HepG2 (cell line): ENCODE results near the gene CABLES1. TPM values are rescaled to one million over a fixed set of nuclear protein-coding genes. Genes with fewer than 3 reads are reported as not detected.

ENCODE experiments used
- ATAC-seq: fragments of 200-7000 bp; cut with Tn5 transposase; 3 replicates; pipeline ENCODE4 v1.9.1; 2020; ENCODE audit warnings: mild to moderate bottlenecking, moderate library complexity
- BruUV-seq: library from RNA; stranded (reverse); fragments of 400-500 nt; replicated peaks from 2 replicates; lab custom pipeline; 2021; lab: Mats Ljungman, UMichigan
- CTCF ChIA-PET: fragments of 300-600 bp; formaldehyde crosslinking; extraction: SDS; loops from one replicate; lab custom pipeline; 2021; ENCODE audit warnings: low total read pairs, inconsistent platforms, low intra/inter-chr PET ratio; lab: Yijun Ruan, JAX
- POLR2A ChIA-PET: fragments of 350-600 bp; sonication (Branson Sonifier 250); formaldehyde crosslinking; loops from one replicate; lab custom pipeline; 2020; ENCODE audit warnings: antibody characterized with exemption, inconsistent platforms; lab: Yijun Ruan, JAX
- DNase-seq: peaks from one replicate; pipeline ENCODE4 v3.0.0-alpha.2; 2015; ENCODE audit warnings: low spot score
- FAIRE-seq: peaks from 3 replicates; lab custom pipeline; 2011; peaks lifted over from hg19 to GRCh38; lab: Jason Lieb, UNC
- H2AFZ ChIP-seq: one replicate; pipeline ENCODE4 v1.6.1; 2011; ENCODE audit warnings: low read length, inconsistent platforms
- H3K27ac ChIP-seq: fragments of 300-600 bp; 3 replicates; pipeline ENCODE4 v1.8.0; 2011; ENCODE audit warnings: mixed run types, mild to moderate bottlenecking, mixed read lengths, low read length, inconsistent platforms; ENCODE audit not compliant: insufficient read depth; ENCODE audit errors: extremely low read length
- H3K27me3 ChIP-seq, 2 experiments: fragments of 200-600 bp in 1 of 2; 2 replicates in 1 of 2; 3 replicates in 1 of 2; pipeline versions ENCODE4 v1.6.0 to v1.8.0; 2011; ENCODE audit warnings: low read length in 2 of 2, mild to moderate bottlenecking in 2 of 2, moderate library complexity in 2 of 2, inconsistent platforms in 1 of 2; ENCODE audit not compliant: insufficient read depth in 2 of 2, control insufficient read depth in 1 of 2
- H3K36me3 ChIP-seq, 2 experiments: fragments of 200-600 bp in 1 of 2; replicated peaks in 1 of 2; 2 replicates in 1 of 2; 3 replicates in 1 of 2; pipeline versions ENCODE4 v1.5.1 to v1.8.0; 2011; ENCODE audit warnings: low read length in 2 of 2, inconsistent platforms in 1 of 2; ENCODE audit not compliant: insufficient read depth in 2 of 2, control insufficient read depth in 1 of 2
- H3K4me1 ChIP-seq: 2 replicates; pipeline ENCODE4 v1.5.1; 2012; ENCODE audit warnings: low read length, inconsistent platforms; ENCODE audit not compliant: insufficient read depth
- H3K4me2 ChIP-seq: 2 replicates; pipeline ENCODE4 v1.6.0; 2011; ENCODE audit warnings: low read depth, low read length, inconsistent platforms
- H3K4me3 ChIP-seq, 3 experiments: fragments of 200-600 bp in 1 of 3; sonication (generic), shearing (Covaris generic) in 1 of 3; replicated peaks in 1 of 3; 2 replicates each; pipeline ENCODE4 v1.5.1; 2011 to 2016; ENCODE audit warnings: low read length in 3 of 3, inconsistent platforms in 2 of 3, low read depth in 2 of 3, mild to moderate bottlenecking in 2 of 3, control low read depth in 1 of 3, mixed read lengths in 1 of 3; ENCODE audit not compliant: insufficient read depth in 1 of 3
- H3K79me2 ChIP-seq: one replicate; pipeline ENCODE4 v1.6.1; 2011; ENCODE audit warnings: low read length, inconsistent platforms; ENCODE audit not compliant: insufficient read depth
- H3K9ac ChIP-seq: 2 replicates; pipeline ENCODE4 v1.6.0; 2011; ENCODE audit warnings: mild to moderate bottlenecking, low read depth, low read length, inconsistent platforms; ENCODE audit not compliant: insufficient read depth
- H3K9me3 ChIP-seq: 2 replicates; pipeline ENCODE4 v1.5.1; 2012; ENCODE audit warnings: mild to moderate bottlenecking, low read length
- H4K20me1 ChIP-seq: 2 replicates; pipeline ENCODE4 v1.6.0; 2011; ENCODE audit warnings: inconsistent platforms, mild to moderate bottlenecking, low read length, moderate library complexity; ENCODE audit not compliant: insufficient read depth
- ATF7-NPFF ChIP-seq: sonication (generic); formaldehyde crosslinking; IDR thresholded peaks from 2 replicates; pipeline ENCODE4 v1.8.1; 2023; ENCODE audit warnings: mild to moderate bottlenecking, low read depth, missing genetic modification reagents, moderate library complexity
- GMEB2 ChIP-seq: IDR thresholded peaks from 2 replicates; pipeline ENCODE4 v1.6.1; 2016; ENCODE audit warnings: missing biosample characterization, missing genetic modification reagents, low read depth
- HES4 ChIP-seq: sonication (generic); formaldehyde crosslinking; IDR thresholded peaks from 2 replicates; pipeline ENCODE4 v1.9.0; 2021; ENCODE audit warnings: mild to moderate bottlenecking, missing genetic modification reagents, borderline replicate concordance
- HOXA7 ChIP-seq: sonication (generic); formaldehyde crosslinking; IDR thresholded peaks from 2 replicates; pipeline ENCODE4 v1.8.1; 2022; ENCODE audit warnings: mild to moderate bottlenecking, missing genetic modification reagents, moderate library complexity
- HOXD1 ChIP-seq: sonication (generic); formaldehyde crosslinking; IDR thresholded peaks from 2 replicates; pipeline ENCODE4 v1.5.0; 2020; ENCODE audit warnings: missing genetic modification reagents
- PAWR ChIP-seq: sonication (generic); formaldehyde crosslinking; IDR thresholded peaks from 2 replicates; pipeline ENCODE4 v1.4.0; 2020; ENCODE audit warnings: missing genetic modification reagents, mild to moderate bottlenecking, borderline replicate concordance
- RBAK ChIP-seq: sonication (generic); formaldehyde crosslinking; IDR thresholded peaks from 2 replicates; pipeline ENCODE4 v1.5.1; 2020; ENCODE audit warnings: mild to moderate bottlenecking, missing genetic modification reagents
- SOX13 ChIP-seq, 3 experiments: fragments of 450-650 bp in 1 of 3; sonication (generic) in 1 of 3; formaldehyde crosslinking in 1 of 3; IDR thresholded peaks in 2 of 3; conservative IDR thresholded peaks in 1 of 3; 2 replicates each; pipeline versions ENCODE4 v1.5.0 to v1.6.1; 2016 to 2020; ENCODE audit warnings: antibody characterized with exemption in 1 of 3, mild to moderate bottlenecking in 1 of 3, missing compliant biosample characterization in 1 of 3, missing genetic modification reagents in 1 of 3, moderate library complexity in 1 of 3
- ZBTB46 ChIP-seq: sonication (generic); formaldehyde crosslinking; IDR thresholded peaks from 2 replicates; pipeline ENCODE4 v1.4.0; 2020; ENCODE audit warnings: mild to moderate bottlenecking, missing genetic modification reagents, borderline replicate concordance
- ZNF207 ChIP-seq: fragments of 450-650 bp; IDR thresholded peaks from 2 replicates; pipeline ENCODE4 v1.6.1; 2016; ENCODE audit warnings: antibody characterized with exemption, borderline replicate concordance
- ZNF33B ChIP-seq: sonication (generic); formaldehyde crosslinking; IDR thresholded peaks from 2 replicates; pipeline ENCODE4 v1.5.1; 2020; ENCODE audit warnings: mild to moderate bottlenecking, missing genetic modification reagents
- ZNF362 ChIP-seq: sonication (generic); formaldehyde crosslinking; IDR thresholded peaks from 2 replicates; pipeline ENCODE4 v1.4.0; 2020; ENCODE audit warnings: missing genetic modification reagents, mild to moderate bottlenecking, borderline replicate concordance
- ZNF484 ChIP-seq: sonication (generic); formaldehyde crosslinking; IDR thresholded peaks from 2 replicates; pipeline ENCODE4 v1.5.1; 2020; ENCODE audit warnings: mild to moderate bottlenecking, low read depth, missing genetic modification reagents, borderline replicate concordance
- ZNF513 ChIP-seq: sonication (generic); formaldehyde crosslinking; conservative IDR thresholded peaks from 2 replicates; pipeline ENCODE4 v1.5.0; 2020; ENCODE audit warnings: missing genetic modification reagents
- ZNF777 ChIP-seq: sonication (generic); formaldehyde crosslinking; IDR thresholded peaks from 2 replicates; pipeline ENCODE4 v1.4.0; 2020; ENCODE audit warnings: missing genetic modification reagents
- WGBS: methylation state at CpG from one replicate; pipeline ENCODE4 v1.1.6; 2017; ENCODE audit warnings: low lambda C conversion rate; 5-methylcytosine and 5-hydroxymethylcytosine counted together
- in situ Hi-C: cut with HindIII; loops from 2 replicates; pipeline ENCODE4 v1.10.0; 2017; ENCODE audit warnings: low pct_unique_long_range_greater_than_20kb; ENCODE audit not compliant: extremely low pct_ligation_motif_present
- intact Hi-C: fragments of 100-400 bp; cut with micrococcal nuclease; formaldehyde crosslinking; loops from one replicate; pipeline ENCODE4 v1.10.0; 2022; ENCODE audit not compliant: unreplicated experiment
- polyA plus RNA-seq, 8 experiments: library from polyadenylated mRNA; depleted of rRNA in 3 of 8; stranded (reverse) in 7 of 8; unstranded in 1 of 8; fragments of >200 nt; fragmentation: Illumina TruSeq in 4 of 8; extraction: Trizol in 4 of 8; gene quantifications; 2 replicates each; pipeline versions ENCODE4 v1.2.1 to v1.2.3, GENCODE V29; 2011 to 2016; ENCODE audit warnings: low read depth in 4 of 8, missing spikeins in 1 of 8, mixed read lengths in 1 of 8; ENCODE audit not compliant: insufficient read depth in 1 of 8
- total RNA-seq, 5 experiments: library from RNA; depleted of rRNA; stranded (reverse); fragments of >200 nt; fragmentation: Illumina TruSeq; extraction: Trizol; gene quantifications; 2 replicates each; pipeline ENCODE4 v1.2.3, GENCODE V29; 2016; ENCODE audit warnings: low read depth in 1 of 5
- TF ChIP-seq, protein P1 (sequence below): sonication (generic); formaldehyde crosslinking; IDR thresholded peaks from 2 replicates; pipeline ENCODE4 v1.4.0; 2020; ENCODE audit warnings: missing genetic modification reagents

Gene CABLES1
- total and polyA plus RNA-seq, 2 of the 13 experiments (the other 11 are each of a cell fraction or from before 2014, with no cell fraction given): 14.7 to 25.8 TPM

GRCh38 chr18:23243178-23243577 is 107.9 kb downstream of the CABLES1 start (continued):
- TF ChIP-seq SOX13 (IDR thresholded peaks at IDR 0.05) (no peak), SOX13 (CRISPR knock-in tag; conservative IDR thresholded peaks at IDR 0.05 in 1 of 2, IDR thresholded peaks at IDR 0.05 in 1 of 2) (no peak), ZNF484 (CRISPR knock-in tag) (no peak), ZBTB46 (CRISPR knock-in tag) (no peak), HOXA7 (CRISPR knock-in tag) (no peak)

- ATAC-seq (no peak), DNase-seq (no peak), FAIRE-seq (no peak)
- H4K20me1 ChIP-seq: no peaks in the 10 kb centered on the region
- H2AFZ ChIP-seq: no peak overlapping the region
- H3K27ac ChIP-seq: no peak overlapping the region
- no peak overlapping the region for H3K9ac ChIP-seq
- WGBS: 98% methylated on average over 12 of the region's 12 CpGs
- H3K36me3 ChIP-seq: peaks cover 5 to 45% of the 10 kb centered on the region in 2 experiments
- CTCF ChIA-PET: no interaction called here
- BruUV-seq: no TSS peak
- H3K4me3 ChIP-seq: no peak overlapping the region
- no peaks in the 10 kb centered on the region for H3K79me2 ChIP-seq
- POLR2A ChIA-PET: no interaction called here
- in situ Hi-C loops (no loop called here), intact Hi-C loops (loop anchor here (5.0 kb wide), 1 partner anchor 133 kb away; no protein-coding TSS in a partner anchor)
- no peak overlapping the region for H3K4me2 ChIP-seq
- H3K9me3 ChIP-seq: no peaks in the 10 kb centered on the region
- no peaks in the 10 kb centered on the region for H3K27me3 ChIP-seq
- H3K4me1 ChIP-seq: peaks cover 14% of the 10 kb centered on the region
- TF ChIP-seq ATF7-NPFF (no peak), ZNF513 (CRISPR knock-in tag) (no peak), PAWR (CRISPR knock-in tag) (no peak), HES4 (CRISPR knock-in tag) (no peak), ZNF207 (no peak), HOXD1 (no peak), GMEB2 (no peak), ZNF362 (CRISPR knock-in tag) (no peak), ZNF33B (CRISPR knock-in tag) (no peak), ZNF777 (CRISPR knock-in tag) (no peak), RBAK (CRISPR knock-in tag) (no peak)
- TF ChIP-seq, protein P1, sequence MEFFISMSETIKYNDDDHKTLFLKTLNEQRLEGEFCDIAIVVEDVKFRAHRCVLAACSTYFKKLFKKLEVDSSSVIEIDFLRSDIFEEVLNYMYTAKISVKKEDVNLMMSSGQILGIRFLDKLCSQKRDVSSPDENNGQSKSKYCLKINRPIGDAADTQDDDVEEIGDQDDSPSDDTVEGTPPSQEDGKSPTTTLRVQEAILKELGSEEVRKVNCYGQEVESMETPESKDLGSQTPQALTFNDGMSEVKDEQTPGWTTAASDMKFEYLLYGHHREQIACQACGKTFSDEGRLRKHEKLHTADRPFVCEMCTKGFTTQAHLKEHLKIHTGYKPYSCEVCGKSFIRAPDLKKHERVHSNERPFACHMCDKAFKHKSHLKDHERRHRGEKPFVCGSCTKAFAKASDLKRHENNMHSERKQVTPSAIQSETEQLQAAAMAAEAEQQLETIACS (CRISPR knock-in tag): no peak
Measured at GRCh38 chr18:23243816-23244215, 108.5 kb downstream of the CABLES1 start.
